Memory B cell (primary cell): Measurements from ENCODE around the gene ZNF525.
A peak's percentile ranks its signal among the peaks of the same experiment; 100 is the strongest.
"Not testable (repeated sequence)": the region's sequence is repeated elsewhere in the genome, so short reads cannot be mapped to it uniquely, and the experiment has no call there.

Experiments used
- ATAC-seq: fragments of 150-1000 bp; cut with Tn5 transposase; 2 replicates; pipeline ENCODE4 v1.10.0; 2021; ENCODE audit warnings: low read depth, mild to moderate bottlenecking, moderate library complexity
- DNase-seq, 2 donors: peaks; one replicate each; pipeline ENCODE4 v3.0.0; 2022; ENCODE audit warnings: low spot score in 2 of 2
- H3K27ac Mint-ChIP-seq: one replicate; pipeline ENCODE4 v1.8.0; 2022; ENCODE audit warnings: mild to moderate bottlenecking, moderate library complexity, mixed read lengths
- H3K27me3 Mint-ChIP-seq: one replicate; pipeline ENCODE4 v1.8.0; 2022; ENCODE audit warnings: mixed read lengths
- H3K36me3 Mint-ChIP-seq: one replicate; pipeline ENCODE4 v1.8.0; 2022; ENCODE audit warnings: mild to moderate bottlenecking, mixed read lengths
- H3K4me1 Mint-ChIP-seq: one replicate; pipeline ENCODE4 v1.8.0; 2022; ENCODE audit warnings: mixed read lengths
- H3K4me3 Mint-ChIP-seq: one replicate; pipeline ENCODE4 v1.8.0; 2022; ENCODE audit warnings: mild to moderate bottlenecking, moderate library complexity, mixed read lengths
- H3K9me3 Mint-ChIP-seq: one replicate; pipeline ENCODE4 v1.8.0; 2022; ENCODE audit warnings: mixed read lengths

ZNF525 gene

DNA sequence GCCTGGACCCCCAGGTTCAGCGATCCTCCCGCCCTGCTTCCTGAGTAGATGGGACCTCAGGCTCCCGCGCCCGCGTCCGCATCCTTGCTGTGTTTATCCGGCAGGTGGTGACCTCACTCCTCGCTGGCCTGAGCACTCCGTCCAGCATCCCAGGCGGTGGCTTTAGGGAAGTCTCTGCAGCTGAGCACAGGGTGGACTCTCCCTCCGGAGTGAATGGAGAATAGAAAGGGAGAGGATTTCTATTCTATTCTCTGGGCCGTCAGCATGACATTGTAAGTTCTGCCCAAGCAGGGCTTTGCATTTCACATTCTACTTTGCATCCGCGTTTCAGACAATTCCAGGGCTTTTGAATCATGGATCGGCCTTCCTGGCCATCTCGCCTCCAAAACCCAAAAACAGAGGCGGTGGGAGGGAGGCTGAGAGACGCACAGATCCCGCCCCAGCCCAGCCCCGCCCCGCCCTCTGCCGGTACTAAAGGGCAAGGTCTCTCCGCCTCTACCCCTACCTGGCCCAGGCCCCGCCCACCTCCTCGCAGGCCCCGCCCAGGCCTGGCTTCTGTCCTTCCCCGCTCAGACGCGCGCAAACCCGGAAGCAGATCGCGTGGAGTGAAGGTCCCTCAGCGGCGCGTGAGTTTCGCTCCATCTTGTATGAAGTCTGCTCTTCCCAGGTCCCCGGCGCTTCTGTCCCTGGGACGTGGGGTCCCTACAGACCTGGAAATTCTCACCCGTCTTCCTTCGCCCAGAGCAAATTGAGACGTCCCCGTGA is at the start of gene ZNF525:
TSS of gene ZNF525 (plus strand) at position 572 of the 765 bp plus-strand sequence. CDS start 6,577 bp downstream, outside the sequence.
- no peaks in the 10 kb centered on the region for H3K27me3 Mint-ChIP-seq
- ATAC-seq: peak; percentile 99

DNA sequence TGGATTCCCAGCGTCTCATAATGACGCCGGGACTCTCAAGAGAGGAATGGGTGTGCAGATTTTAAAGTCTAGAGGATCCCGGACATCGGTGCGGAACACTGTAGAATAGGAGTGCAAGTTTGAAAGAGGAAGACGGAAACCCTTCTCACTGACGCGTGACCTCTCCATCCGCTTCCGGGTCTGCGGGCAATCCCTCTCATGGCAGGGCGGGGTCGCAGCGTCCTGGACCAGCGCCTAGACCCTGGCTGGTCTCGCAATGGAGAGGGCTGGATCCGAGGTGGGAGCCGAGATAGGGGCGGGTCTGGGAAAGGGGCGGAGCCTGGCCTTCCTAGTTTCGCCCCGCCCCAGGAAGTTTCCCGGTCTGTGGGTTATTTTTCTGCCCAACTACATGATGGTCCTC is 36.5 kb upstream of the ZNF525 start:
- Mint-ChIP-seq H3K9me3 (peaks cover 16% of the 10 kb centered on the region), H3K4me3 (peak overlapping the region; percentile 72), H3K4me1 (peaks cover 2% of the 10 kb centered on the region), H3K27me3 (peaks cover 8% of the 10 kb centered on the region), H3K36me3 (peaks cover 12% of the 10 kb centered on the region), H3K27ac (no peak overlapping the region)
- no peak for DNase-seq
- ATAC-seq: no peak

More for the DNA sequence above, at the start of gene ZNF525:
- Mint-ChIP-seq H3K4me3 (peak within 1 kb of the TSS; percentile 93), H3K27ac (peak within 1 kb of the TSS; percentile 89), H3K4me1 (peaks cover 14% of the 10 kb centered on the region), H3K9me3 (peaks cover 2% of the 10 kb centered on the region), H3K36me3 (peaks cover 10% of the 10 kb centered on the region)
- peak; percentile 97 to 98 for DNase-seq

DNA sequence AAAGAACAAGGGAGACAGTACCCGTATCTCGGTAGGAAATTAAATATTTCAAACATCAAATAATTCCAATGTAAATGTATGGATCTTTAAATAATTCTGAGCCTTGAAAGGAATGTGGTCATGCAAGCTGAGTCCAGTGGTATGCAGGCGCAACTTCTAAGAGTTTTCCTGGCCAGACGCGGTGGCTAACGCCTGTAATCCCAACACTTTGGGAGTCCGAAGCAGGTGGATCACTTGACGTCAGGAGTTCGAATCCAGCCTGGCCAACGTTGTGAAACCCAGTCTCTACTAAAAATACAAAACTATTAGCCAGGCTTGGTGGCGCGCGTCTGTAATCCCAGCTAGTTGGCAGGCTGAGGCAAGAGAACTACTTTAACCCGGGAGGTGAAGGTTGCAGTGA is 33.0 kb upstream of the ZNF525 start:
- H3K4me1 Mint-ChIP-seq: peaks cover 14% of the 10 kb centered on the region
- peak overlapping the region; percentile 85 for H3K4me3 Mint-ChIP-seq
- H3K27me3 Mint-ChIP-seq: peaks cover 2% of the 10 kb centered on the region
- no peak overlapping the region for H3K27ac Mint-ChIP-seq
- DNase-seq (no peak), ATAC-seq (no peak)
- peaks cover 11% of the 10 kb centered on the region for H3K36me3 Mint-ChIP-seq
- H3K9me3 Mint-ChIP-seq: peaks cover 7% of the 10 kb centered on the region

DNA sequence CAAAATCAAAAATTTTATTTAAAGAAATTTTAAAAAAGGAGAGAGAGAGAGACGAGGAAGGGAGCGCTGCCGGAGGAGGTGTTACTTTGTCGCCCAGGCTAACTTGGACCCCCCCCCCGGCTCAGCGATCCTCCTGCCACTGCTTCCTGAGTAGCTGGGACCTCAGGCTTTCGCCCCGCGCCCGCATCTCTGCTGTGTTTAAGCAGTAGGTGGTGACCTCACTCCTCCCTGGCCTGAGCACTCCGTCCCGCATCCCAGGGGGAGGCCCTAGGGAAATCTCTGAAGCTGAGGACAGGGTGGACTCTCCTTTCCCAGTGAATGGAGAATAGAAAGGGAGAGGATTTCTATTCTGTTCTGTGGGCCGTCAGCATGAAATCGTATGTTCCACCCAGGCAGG is 32.4 kb upstream of the ZNF525 start:
- ATAC-seq: peak; percentile 12

DNA sequence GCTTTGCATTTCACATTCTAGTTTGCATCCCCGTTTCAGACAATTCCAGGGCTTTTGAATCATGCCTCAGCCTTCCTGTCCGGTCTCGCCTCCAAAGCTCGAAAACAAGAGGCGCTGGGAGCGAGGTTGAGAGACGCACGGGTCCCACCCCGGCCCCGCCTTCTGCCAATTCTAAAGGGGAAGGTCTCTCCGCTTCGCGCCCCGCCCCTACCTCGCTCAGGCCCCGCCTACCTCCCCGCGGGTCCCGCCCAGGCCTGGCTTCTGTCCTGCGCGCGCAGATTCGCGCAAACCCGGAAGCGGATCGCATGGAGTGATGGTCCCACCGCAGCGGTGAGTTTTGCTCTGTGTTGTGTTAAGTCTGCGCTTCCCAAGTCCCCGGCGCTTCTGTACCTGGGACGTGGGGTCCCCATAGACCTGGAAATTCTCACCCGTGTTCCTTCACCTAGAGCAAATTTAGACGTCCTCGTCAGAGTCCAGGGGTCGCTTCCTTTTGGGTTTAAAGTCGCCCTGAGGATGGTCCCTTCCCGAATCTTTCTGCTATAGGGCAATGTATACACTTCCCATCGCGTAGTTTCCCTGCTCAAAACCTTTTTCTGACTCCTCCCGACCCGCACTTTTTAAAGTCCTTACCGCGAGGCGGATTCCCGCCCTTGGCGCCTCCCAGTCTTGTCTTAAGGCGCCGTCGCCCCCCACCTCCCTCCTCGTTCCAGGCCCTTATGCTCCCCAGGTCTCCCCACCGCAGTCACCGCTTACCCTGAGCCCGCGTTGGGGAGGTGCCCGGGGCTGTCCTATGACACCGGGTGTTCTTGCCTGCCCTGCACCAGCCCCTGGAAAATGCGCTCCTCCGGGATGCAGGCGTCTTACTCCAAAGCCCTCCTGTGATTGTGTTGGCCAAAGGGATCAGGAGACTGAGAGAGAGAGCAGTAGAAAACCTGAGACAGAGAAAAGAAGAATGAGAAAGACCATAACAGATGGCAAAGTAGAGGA is 31.7 kb upstream of the ZNF525 start, which contains the start of gene ZNF845:
TSS of gene ZNF845 (plus strand) at position 287 of the 987 bp plus-strand sequence. CDS start 7,559 bp downstream, outside the sequence.
- ATAC-seq: peak; percentile 95
- H3K4me3 Mint-ChIP-seq: peak within 1 kb of the TSS; percentile 91
- peaks cover 13% of the 10 kb centered on the region for H3K4me1 Mint-ChIP-seq
- H3K9me3 Mint-ChIP-seq: peaks cover 6% of the 10 kb centered on the region
- peak; percentile 98 to 99 for DNase-seq
- H3K27ac Mint-ChIP-seq: peak within 1 kb of the TSS; percentile 68
- peaks cover 17% of the 10 kb centered on the region for H3K36me3 Mint-ChIP-seq
- H3K27me3 Mint-ChIP-seq: peaks cover 2% of the 10 kb centered on the region

More for the DNA sequence above, 32.4 kb upstream of the ZNF525 start:
- no peak for DNase-seq
- H3K4me1 Mint-ChIP-seq: peaks cover 14% of the 10 kb centered on the region
- H3K9me3 Mint-ChIP-seq: peaks cover 3% of the 10 kb centered on the region
- H3K27ac Mint-ChIP-seq: no peak overlapping the region
- peaks cover 13% of the 10 kb centered on the region for H3K36me3 Mint-ChIP-seq
- peak overlapping the region; percentile 91 for H3K4me3 Mint-ChIP-seq
- H3K27me3 Mint-ChIP-seq: peaks cover 2% of the 10 kb centered on the region

DNA sequence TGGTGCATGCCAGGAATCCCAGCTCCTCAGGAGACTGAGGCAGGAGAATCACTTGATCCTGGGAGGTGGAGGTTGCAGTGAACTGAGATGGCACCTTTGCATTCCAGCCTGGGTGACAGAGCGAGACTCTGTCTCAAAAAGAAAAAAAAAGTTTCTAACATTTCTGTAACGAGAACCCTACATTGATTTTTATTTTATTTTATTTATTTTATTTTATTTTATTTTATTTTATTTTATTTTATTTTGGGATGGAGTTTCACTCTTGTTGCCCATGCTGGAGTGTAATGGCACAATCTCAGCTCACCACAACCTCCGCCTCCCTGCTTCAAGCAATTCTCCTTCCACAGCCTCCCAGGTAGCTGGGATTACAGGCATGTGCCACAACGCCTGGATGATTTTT is 21.1 kb upstream of the ZNF525 start:
- not testable (repeated sequence) for H3K27ac Mint-ChIP-seq, ATAC-seq, DNase-seq, H3K4me3 Mint-ChIP-seq, H3K4me1 Mint-ChIP-seq, H3K27me3 Mint-ChIP-seq
- Mint-ChIP-seq H3K9me3 (peaks cover 13% of the 10 kb centered on the region), H3K36me3 (peaks cover 84% of the 10 kb centered on the region)

DNA sequence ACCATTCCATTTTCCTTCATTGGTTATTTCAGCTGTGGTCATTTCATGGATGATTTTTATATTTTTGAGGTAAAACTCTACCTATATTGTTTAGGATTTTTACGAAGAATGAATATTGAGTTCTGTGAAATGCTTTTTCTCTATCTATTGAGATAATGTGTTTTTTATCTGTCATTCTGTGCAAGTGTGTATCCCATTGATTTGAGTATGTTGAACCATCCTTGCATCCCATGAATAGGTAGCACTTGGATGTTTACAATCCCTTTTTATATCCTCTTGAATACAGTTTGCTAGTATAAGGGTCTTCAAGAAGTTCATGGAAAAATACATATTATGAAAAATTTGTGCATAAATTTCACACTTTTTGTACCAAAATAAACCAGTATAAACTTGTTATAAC is 9.8 kb upstream of the ZNF525 start:
- H3K36me3 Mint-ChIP-seq: peaks cover 30% of the 10 kb centered on the region
- ATAC-seq (no peak), DNase-seq (no peak)
- H3K9me3 Mint-ChIP-seq: peaks cover 13% of the 10 kb centered on the region
- H3K4me3 Mint-ChIP-seq: no peak overlapping the region
- H3K4me1 Mint-ChIP-seq: no peaks in the 10 kb centered on the region
- H3K27ac Mint-ChIP-seq: no peak overlapping the region
- H3K27me3 Mint-ChIP-seq: no peaks in the 10 kb centered on the region

DNA sequence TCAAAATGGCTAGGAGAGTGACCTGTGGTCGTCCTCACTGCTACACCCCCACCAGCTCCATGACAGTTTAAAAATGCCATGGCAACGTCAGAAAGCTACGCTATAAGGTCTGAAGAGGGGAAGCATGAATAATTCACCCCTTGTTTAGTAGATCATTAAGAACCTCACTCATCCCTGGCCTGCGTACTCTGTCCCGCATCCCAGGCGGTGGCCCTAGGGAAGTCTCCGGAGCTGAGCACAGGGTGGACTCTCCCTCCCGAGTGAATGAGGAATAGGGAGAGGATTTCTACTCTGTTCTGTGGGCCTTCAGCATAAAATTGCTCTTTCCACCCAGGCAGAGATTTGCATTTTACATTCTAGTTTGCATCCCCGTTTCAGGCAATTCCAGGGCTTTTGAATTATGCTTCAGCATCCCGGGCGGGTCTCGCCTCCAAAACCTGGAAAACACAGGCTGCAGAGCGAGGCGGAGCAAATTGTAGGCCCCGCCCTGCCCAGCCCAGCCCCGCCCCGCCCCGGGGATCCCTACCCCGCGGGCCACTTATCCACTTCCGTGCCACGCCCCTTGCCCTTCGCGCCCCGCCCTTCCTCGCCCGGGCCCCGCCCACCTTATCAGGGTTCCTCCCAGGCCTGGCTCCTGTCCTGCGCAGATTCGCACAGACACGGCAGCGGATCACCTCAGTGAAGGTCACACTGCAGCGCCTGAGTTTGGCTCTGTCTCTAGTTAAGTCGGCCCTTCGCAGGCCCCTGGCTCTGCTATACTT is 7.5 kb upstream of the ZNF525 start:
- Mint-ChIP-seq H3K27me3 (no peaks in the 10 kb centered on the region), H3K9me3 (peaks cover 7% of the 10 kb centered on the region), H3K4me3 (no peak overlapping the region), H3K4me1 (no peaks in the 10 kb centered on the region), H3K27ac (no peak overlapping the region), H3K36me3 (peaks cover 9% of the 10 kb centered on the region)
- ATAC-seq (no peak), DNase-seq (no peak)

DNA sequence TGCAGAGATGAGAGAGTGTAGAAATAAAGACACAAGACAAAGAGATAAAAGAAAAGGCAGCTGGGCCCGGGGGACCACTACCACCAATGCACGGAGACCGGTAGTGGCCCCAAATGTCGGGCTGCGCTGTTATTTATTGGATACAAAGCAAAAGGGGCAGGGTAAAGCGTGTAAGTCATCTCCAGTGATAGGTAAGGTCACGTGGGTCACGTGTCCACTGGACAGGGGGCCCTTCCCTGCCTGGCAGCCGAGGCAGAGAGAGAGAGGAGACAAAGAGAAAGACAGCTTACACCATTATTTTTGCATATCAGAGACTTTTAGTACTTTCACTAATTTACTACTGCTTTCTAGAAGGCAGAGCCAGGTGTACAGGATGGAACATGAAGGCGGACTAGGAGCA is 5.4 kb upstream of the ZNF525 start:
- not testable (repeated sequence) for H3K9me3 Mint-ChIP-seq, H3K4me3 Mint-ChIP-seq, ATAC-seq, H3K36me3 Mint-ChIP-seq, H3K27ac Mint-ChIP-seq, H3K27me3 Mint-ChIP-seq, H3K4me1 Mint-ChIP-seq, DNase-seq

DNA sequence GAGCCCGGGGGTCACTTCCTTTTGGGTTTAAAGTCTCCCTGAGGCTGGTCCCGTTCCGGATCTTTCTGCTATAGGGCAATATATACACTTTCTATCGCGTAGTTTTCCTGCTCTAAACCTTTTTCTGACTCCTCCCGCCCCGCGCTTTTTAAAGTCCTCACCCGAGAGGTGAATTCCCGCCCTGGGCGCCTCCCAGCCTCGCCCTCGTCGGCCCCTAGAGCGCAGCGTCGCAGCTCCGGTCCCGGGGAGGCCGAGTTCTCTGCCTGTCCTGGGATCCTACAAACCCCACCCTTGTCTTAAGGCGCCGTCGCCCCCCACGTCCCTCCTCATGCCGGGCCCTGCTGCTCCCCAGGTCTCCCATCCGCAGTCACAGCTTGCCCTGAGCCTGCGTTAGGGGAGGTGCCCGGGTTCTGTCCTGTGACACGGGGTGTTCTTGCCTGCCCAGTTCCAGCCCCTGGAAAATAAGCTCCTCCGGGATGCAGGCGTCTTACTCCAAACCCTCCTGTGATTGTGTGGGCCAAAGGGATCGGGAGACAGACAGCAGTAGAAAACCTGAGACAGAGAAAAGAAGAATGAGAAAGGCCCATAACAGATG is 491 bp downstream of the ZNF525 start:
- peak; percentile 40 for ATAC-seq
- peaks cover 13% of the 10 kb centered on the region for H3K36me3 Mint-ChIP-seq
- H3K9me3 Mint-ChIP-seq: peaks cover 4% of the 10 kb centered on the region
- DNase-seq: no peak
- peaks cover 16% of the 10 kb centered on the region for H3K4me1 Mint-ChIP-seq
- peak overlapping the region; percentile 89 for H3K27ac Mint-ChIP-seq
- no peaks in the 10 kb centered on the region for H3K27me3 Mint-ChIP-seq
- H3K4me3 Mint-ChIP-seq: peak overlapping the region; percentile 93

DNA sequence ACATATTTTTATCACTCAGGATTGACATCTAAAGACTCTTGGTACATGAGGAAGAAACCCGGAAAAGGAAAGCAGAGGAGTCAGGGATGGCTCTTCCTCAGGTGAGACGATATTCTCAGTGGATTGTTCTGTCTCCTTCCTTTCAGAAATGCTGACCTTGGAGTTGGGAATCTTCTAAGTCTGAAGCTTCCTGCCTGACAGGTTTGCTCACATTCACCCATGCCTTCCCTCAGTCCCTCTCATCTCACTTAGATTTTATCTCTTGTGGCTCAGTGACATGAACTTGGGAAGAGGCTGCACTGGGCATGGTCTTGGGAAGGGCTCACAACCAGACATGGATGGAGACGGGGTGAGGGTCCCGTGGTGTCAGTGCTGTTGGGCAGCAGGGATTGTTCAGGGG is 6.7 kb downstream of the ZNF525 start:
- Mint-ChIP-seq H3K27ac (no peak overlapping the region), H3K36me3 (peaks cover 48% of the 10 kb centered on the region), H3K4me1 (peaks cover 7% of the 10 kb centered on the region), H3K9me3 (peaks cover 6% of the 10 kb centered on the region), H3K4me3 (no peak overlapping the region), H3K27me3 (no peaks in the 10 kb centered on the region)
- DNase-seq: no peak
- ATAC-seq: no peak

DNA sequence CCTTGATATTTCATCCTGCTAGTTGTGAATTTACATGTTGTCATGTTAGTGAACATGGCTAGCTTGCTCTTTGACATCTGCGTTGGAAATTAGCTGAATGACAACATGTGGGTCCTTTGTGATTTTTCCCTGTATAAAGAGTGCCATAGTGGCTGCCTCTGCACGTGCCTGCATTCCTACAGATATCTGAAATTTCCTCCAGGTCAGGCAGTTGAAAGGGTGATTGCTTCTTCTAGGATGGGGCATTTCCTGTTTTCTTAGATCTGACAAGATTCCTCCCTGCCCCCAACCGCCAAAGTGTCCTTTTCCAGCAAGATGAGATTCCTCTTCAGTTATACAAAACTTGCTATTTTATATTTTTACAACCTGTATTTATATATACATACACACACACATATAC is 8.8 kb downstream of the ZNF525 start:
- DNase-seq (no peak), ATAC-seq (no peak)
- peaks cover 59% of the 10 kb centered on the region for H3K36me3 Mint-ChIP-seq
- H3K27me3 Mint-ChIP-seq: no peaks in the 10 kb centered on the region
- H3K27ac Mint-ChIP-seq: no peak overlapping the region
- H3K4me1 Mint-ChIP-seq: peaks cover 3% of the 10 kb centered on the region
- peaks cover 4% of the 10 kb centered on the region for H3K9me3 Mint-ChIP-seq
- no peak overlapping the region for H3K4me3 Mint-ChIP-seq

DNA sequence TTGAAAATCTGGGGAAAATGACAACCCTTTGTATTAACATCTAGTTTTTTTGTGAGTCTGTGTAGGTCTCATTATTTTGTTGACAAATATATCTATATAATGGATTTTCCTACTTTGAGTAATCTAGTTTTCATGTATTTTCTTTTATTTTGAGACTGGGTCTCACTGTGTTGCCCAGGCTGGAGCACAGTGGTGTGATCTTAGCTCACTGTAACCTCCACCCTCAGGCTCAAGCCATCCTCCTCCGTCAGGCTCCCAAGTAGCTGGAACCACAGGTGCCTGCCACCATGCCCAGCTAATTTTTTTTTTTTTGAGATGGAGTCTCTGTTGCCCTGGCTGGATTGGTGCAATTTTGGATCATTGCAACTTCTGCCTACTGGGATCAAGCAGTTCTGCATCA is 9.2 kb downstream of the ZNF525 start:
- H3K9me3 Mint-ChIP-seq: peaks cover 4% of the 10 kb centered on the region

More for the DNA sequence above, 9.2 kb downstream of the ZNF525 start:
- ATAC-seq: no peak
- Mint-ChIP-seq H3K27me3 (no peaks in the 10 kb centered on the region), H3K4me3 (no peak overlapping the region), H3K36me3 (peaks cover 60% of the 10 kb centered on the region), H3K27ac (no peak overlapping the region), H3K4me1 (peaks cover 3% of the 10 kb centered on the region)
- DNase-seq: no peak
